HG02870 (cell line): ENCODE data around the gene UGT1A10.

ENCODE experiments used
- ATAC-seq: cut with Tn5 transposase; IDR thresholded peaks from one replicate; pipeline ENCODE4 v1.9.1; 2021; ENCODE audit warnings: mild to moderate bottlenecking, moderate library complexity; ENCODE audit not compliant: unreplicated experiment

Gene UGT1A10

DNA sequence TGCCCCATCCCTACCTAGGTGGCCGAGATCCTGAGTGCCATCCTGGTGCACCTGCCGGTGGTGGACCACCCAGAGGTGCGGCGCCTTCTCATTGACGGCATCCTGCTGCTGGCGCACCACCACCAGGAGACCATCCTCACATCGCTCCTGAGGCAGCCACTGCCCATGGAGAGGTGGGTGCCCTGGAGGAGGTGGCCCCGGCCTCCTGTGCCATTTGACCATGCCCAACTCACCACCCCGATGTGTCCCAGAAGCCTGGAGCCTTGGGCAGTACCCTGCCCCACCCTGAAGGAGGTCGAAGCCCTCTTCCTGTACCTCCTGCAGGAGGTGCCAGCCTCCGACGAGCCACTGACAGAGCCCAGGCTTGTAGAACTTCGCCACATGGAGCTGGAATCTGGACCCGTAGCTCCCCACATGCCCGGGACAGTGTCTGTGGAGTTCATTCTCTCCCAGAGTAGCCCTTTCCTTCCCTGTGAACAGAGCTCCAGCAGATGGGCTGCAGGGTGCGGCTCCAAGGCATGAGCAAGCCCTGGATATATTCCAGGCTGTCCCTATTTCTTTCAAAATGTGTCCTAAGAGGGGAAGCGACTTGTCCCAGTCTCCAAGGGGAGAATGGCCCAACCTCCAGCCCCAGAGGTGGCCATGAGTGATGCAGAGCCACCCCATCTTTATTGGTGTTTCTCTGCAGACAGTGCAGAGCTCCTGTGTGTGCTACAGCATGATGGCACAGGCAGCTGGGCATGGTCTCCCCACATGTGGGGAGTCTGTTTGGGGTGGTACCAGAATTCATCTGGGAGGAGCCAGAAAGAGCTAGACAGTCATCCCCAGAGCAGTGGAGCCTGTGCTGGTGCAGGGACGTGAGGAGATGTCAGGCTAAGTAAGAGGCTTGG, 183.9 kb downstream of the UGT1A10 start:
- no peak for ATAC-seq

DNA sequence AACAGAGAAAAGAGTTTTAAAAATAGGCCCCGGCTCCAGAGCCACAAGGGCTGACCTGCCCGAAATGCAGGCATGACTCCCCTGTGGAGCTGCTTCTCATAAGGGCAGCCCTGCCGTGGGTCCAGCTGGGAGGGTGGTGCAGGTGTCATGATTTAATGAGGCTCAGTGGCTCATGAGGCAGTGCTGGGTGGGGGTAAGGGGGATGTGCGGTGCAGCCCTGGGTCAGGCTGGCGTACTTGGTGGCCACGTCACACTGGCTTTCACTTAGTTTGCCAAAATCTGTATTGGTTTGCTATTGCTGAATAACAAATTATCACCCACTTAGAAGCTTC, 184.5 kb downstream of the UGT1A10 start:
- no peak for ATAC-seq

DNA sequence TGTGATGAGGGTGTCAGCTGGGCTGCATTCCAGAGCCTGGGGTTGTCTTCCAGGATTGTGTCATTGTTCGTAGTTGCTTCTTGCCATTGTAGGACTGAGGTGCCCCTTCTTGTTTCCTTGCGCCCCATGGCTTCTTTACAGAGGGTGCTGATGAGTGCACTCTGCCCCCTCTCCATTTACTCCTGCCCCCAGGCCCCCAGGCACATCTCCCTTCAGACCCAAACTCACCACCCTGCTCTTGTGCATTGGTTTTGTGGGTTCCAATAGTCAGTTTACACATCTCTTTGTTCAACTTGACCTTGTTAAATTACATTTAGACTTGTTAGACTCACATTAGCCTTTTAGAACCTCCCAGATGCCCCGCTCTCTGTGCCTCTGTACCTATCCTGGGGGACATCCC, 184.9 kb downstream of the UGT1A10 start:
- no peak for ATAC-seq

DNA sequence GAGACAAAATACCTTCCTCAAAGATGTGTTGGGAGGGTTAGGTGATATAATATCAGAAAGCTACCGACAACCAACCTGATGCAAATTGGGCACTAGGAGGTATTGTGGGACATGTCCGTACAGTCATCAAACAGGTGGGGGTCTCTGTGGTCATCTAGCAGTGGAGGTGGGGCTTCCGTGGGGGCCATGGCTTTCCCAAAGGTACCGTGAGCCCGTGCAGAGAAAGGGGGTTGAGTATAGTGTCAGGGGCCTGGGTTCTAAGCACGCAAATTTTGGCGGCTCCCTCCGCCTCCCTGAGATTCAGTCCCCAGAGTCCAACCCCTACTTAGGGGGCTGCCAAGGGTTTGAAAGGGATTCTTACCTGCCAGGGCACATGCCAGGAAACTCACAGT, 185.5 kb downstream of the UGT1A10 start:
- ATAC-seq: no peak

DNA sequence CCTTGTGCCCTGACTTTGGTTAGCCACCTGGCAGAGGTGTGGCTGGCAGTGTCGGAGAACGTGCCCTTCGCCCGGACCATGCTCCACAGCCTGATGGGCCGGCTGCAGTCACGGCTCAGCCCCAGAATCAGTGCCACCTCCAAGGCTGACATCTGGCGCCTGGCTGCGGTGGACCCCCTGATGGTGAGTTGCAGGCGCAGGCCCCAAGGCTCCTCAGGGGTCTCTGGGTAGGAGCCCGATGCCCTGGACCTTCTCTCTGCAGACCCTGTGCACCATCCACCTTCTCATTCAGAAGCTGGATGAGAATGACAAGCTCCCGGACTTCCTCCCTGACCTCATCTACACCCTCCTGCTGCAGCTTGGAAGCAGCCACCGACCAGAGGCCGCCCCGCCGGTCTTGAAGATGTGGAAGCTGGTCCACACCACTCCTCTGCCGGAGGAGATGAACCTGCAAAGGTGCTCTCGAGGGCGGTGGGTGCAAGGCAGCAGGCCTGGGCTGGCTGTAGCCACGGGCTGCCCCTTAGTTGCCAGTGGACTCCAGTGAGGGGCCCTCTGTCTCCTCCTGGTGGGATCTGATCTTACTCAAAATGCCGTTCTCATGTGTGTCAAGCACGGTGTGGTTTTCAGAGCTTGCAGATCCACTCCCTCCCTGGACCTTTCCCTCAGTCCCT, 186.0 kb downstream of the UGT1A10 start:
- no peak for ATAC-seq
